ENCODE results near the gene ITIH2. TPM values are rescaled to one million over a fixed set of nuclear protein-coding genes. Genes with fewer than 3 reads are reported as not detected.

The ITIH2 gene
- total and polyA plus RNA-seq, 9 of the 15 experiments (the other 6 are each of a cell fraction or from before 2014, with no cell fraction given), result 0.66 TPM; not detected in 8

GRCh38 chr10:7707102-7707501, 4.0 kb downstream of the ITIH2 start:
- Histone ChIP-seq H3K36me3 (ENCODE audit: control insufficient read depth, insufficient read depth, low read length) (no peaks in the 10 kb centered on the region), H3K4me2 (ENCODE audit: insufficient read depth, low read length) (no peak overlapping the region), H3K79me2 (ENCODE audit: control insufficient read depth, insufficient read depth, low read length) (no peaks in the 10 kb centered on the region), H3K4me1 (replicated peaks in 1 of 2; ENCODE audit: control insufficient read depth in 2 of 2, insufficient read depth in 2 of 2, low read length in 2 of 2) (no peaks in the 10 kb centered on the region), H3K4me3 (no peak overlapping the region), H3K27me3 (ENCODE audit: control insufficient read depth in 2 of 2, insufficient read depth in 2 of 2, low read length in 2 of 2) (peaks cover 15 to 21% of the 10 kb centered on the region in 2 experiments; a peak in 4 of 5 replicates), H3K27ac (ENCODE audit: extremely low read depth, low read depth, low read length) (no peak overlapping the region), H4K20me1 (replicated peaks; ENCODE audit: control insufficient read depth, insufficient read depth, low read length) (no peaks in the 10 kb centered on the region), H3K9me3 (replicated peaks; ENCODE audit: control insufficient read depth, insufficient read depth, low read depth, low read length) (no peaks in the 10 kb centered on the region), H3K9ac (ENCODE audit: insufficient read depth in 1 of 2, low read depth in 2 of 2, low read length in 2 of 2) (no peak overlapping the region), H3K9me1 (ENCODE audit: control insufficient read depth, insufficient read depth, low read length) (no peaks in the 10 kb centered on the region), H2AFZ (ENCODE audit: low read depth, low read length) (no peak overlapping the region)
- in situ Hi-C loops (cut with MboI), result no loop called here
- CTCF ChIA-PET (ENCODE audit: low intra/inter-chr PET ratio), result no interaction called here
- DNase-seq (ENCODE audit: extremely low read depth in 1 of 4, low spot score in 3 of 4) (no peak), ATAC-seq (no peak), FAIRE-seq (no peak)
- POLR2A ChIA-PET, result no interaction called here
- TF ChIP-seq GATA2 (CRISPR knock-in tag; IDR thresholded peaks at IDR 0.05), result no peak
- no peak for TF ChIP-seq C11orf30 (IDR thresholded peaks at IDR 0.05; ENCODE audit: low read depth)
- no peak for TF ChIP-seq CBX2 (IDR thresholded peaks at IDR 0.05; ENCODE audit: insufficient read depth, low read length, poor library complexity, severe bottlenecking)
- TF ChIP-seq HMBOX1 (IDR thresholded peaks at IDR 0.05), result no peak
- no peak for TF ChIP-seq MCM5 (IDR thresholded peaks at IDR 0.05; ENCODE audit: low read depth)
- TF ChIP-seq FOS (IDR thresholded peaks at IDR 0.05; ENCODE audit: extremely low read depth, insufficient read length), result no peak
- no peak for TF ChIP-seq E2F5 (CRISPR knock-in tag; IDR thresholded peaks at IDR 0.05)
- TF ChIP-seq ZNF311 (CRISPR knock-in tag; IDR thresholded peaks at IDR 0.05), result no peak
- TF ChIP-seq MAFK (IDR thresholded peaks at IDR 0.05; ENCODE audit: low read length), result no peak
- no peak for TF ChIP-seq PHF8 (IDR thresholded peaks at IDR 0.05; ENCODE audit: borderline replicate concordance, low read length)
- TF ChIP-seq ZBTB17 (CRISPR knock-in tag; IDR thresholded peaks at IDR 0.05), result no peak
- no peak for TF ChIP-seq RBFOX2 (IDR thresholded peaks at IDR 0.05; ENCODE audit: low read depth, low read length)
- no peak for TF ChIP-seq ZNF444 (CRISPR knock-in tag; IDR thresholded peaks at IDR 0.05)
- TF ChIP-seq U2AF1 (optimal IDR thresholded peaks at IDR 0.05; ENCODE audit: low read depth, low read length), result no peak
- no peak for TF ChIP-seq ARID2 (IDR thresholded peaks at IDR 0.05)
- TF ChIP-seq ZNF583 (CRISPR knock-in tag; IDR thresholded peaks at IDR 0.05), result no peak
- no peak for TF ChIP-seq TAF9B (IDR thresholded peaks at IDR 0.05; ENCODE audit: partially characterized antibody)
- TF ChIP-seq PYGO2 (tag; IDR thresholded peaks at IDR 0.05), result no peak
- TF ChIP-seq ZNF121 (CRISPR knock-in tag; conservative IDR thresholded peaks at IDR 0.05), result no peak
- WGBS (ENCODE audit: insufficient coverage, low coverage, missing lambda C conversion rate), result 0% methylated on average over 4 of the region's 4 CpGs
- no TSS peak for BruUV-seq (replicated peaks)
- intact Hi-C loops (cut with micrococcal nuclease), result no loop called here

Measured in K562 (cell line).